Brain pericyte (primary cell): ENCODE measurements around the gene PIK3CB.
"Not testable (repeated sequence)": the region's sequence is repeated elsewhere in the genome, so short reads cannot be mapped to it uniquely, and the experiment has no call there.

ENCODE experiments used
- DNase-seq: peaks from one replicate; pipeline ENCODE4 v3.0.0-alpha.2; 2012; ENCODE audit warnings: low read depth, low spot score

PIK3CB gene

GRCh38 chr3:138806376-138807080 is 28.2 kb downstream of the PIK3CB start:
- DNase-seq: no peak

GRCh38 chr3:138803006-138803653 is 31.6 kb downstream of the PIK3CB start:
- no peak for DNase-seq

- not testable (repeated sequence) for DNase-seq
Measured at GRCh38 chr3:138802223-138802622, 32.5 kb downstream of the PIK3CB start.

GRCh38 chr3:138801792-138802191 is 32.9 kb downstream of the PIK3CB start:
- no peak for DNase-seq

GRCh38 chr3:138800248-138800647 is 34.5 kb downstream of the PIK3CB start:
- no peak for DNase-seq

GRCh38 chr3:138799822-138800221 is 34.9 kb downstream of the PIK3CB start:
- DNase-seq: no peak

- no peak for DNase-seq
Measured at GRCh38 chr3:138797508-138798038, 37.2 kb downstream of the PIK3CB start.

- DNase-seq: no peak
Measured at GRCh38 chr3:138796761-138797160, 38.0 kb downstream of the PIK3CB start.

- DNase-seq: no peak
Measured at GRCh38 chr3:138786788-138787271, 47.9 kb downstream of the PIK3CB start.

- DNase-seq: no peak
Measured at GRCh38 chr3:138785951-138786350, 48.8 kb downstream of the PIK3CB start.

- not testable (repeated sequence) for DNase-seq
Measured at GRCh38 chr3:138785362-138785857, 49.3 kb downstream of the PIK3CB start.

GRCh38 chr3:138782755-138783154 is 52.0 kb downstream of the PIK3CB start:
- no peak for DNase-seq

GRCh38 chr3:138781012-138781470 is 53.7 kb downstream of the PIK3CB start:
- DNase-seq: no peak

GRCh38 chr3:138778643-138779042 is 56.1 kb downstream of the PIK3CB start:
- no peak for DNase-seq

GRCh38 chr3:138776961-138777360 is 57.8 kb downstream of the PIK3CB start:
- DNase-seq: no peak

GRCh38 chr3:138775254-138775595 is 59.5 kb downstream of the PIK3CB start:
- DNase-seq: no peak

- DNase-seq: peak; percentile 89
Measured at GRCh38 chr3:138774529-138775253, 60.0 kb downstream of the PIK3CB start.

GRCh38 chr3:138771585-138771984 is 63.1 kb downstream of the PIK3CB start:
- no peak for DNase-seq

GRCh38 chr3:138769616-138770015 is 65.1 kb downstream of the PIK3CB start:
- DNase-seq: no peak

GRCh38 chr3:138768946-138769345 is 65.8 kb downstream of the PIK3CB start:
- no peak for DNase-seq

GRCh38 chr3:138768125-138768524 is 66.6 kb downstream of the PIK3CB start:
- DNase-seq: no peak

- no peak for DNase-seq
Measured at GRCh38 chr3:138767498-138768104, 67.1 kb downstream of the PIK3CB start.
